K562 (cell line): Measurements from ENCODE around the gene ARAP1. TPM values are rescaled to one million over a fixed set of nuclear protein-coding genes. Genes with fewer than 3 reads are reported as not detected.
A peak's percentile ranks its signal among the peaks of the same experiment; 100 is the strongest.

Experiments
- ATF7 ChIP-seq: fragments of 450-650 bp; IDR thresholded peaks from 2 replicates; pipeline ENCODE4 v1.7.1; 2014; ENCODE audit warnings: mild to moderate bottlenecking, moderate library complexity
- CBX5 ChIP-seq: IDR thresholded peaks from 2 replicates; pipeline ENCODE4 v1.6.1; 2014; ENCODE audit warnings: low read depth, borderline replicate concordance
- CTBP1 ChIP-seq: fragments of 450-650 bp; IDR thresholded peaks from 2 replicates; pipeline ENCODE4 v1.6.1; 2016; ENCODE audit warnings: borderline replicate concordance
- GTF2E2 ChIP-seq: fragments of 200-800 bp; sonication (Bioruptor generic); IDR thresholded peaks from 2 replicates; pipeline ENCODE4 v1.6.1; 2016; ENCODE audit warnings: missing genetic modification characterization, missing compliant biosample characterization
- IRF2 ChIP-seq: sonication (generic); formaldehyde crosslinking; IDR thresholded peaks from 2 replicates; pipeline ENCODE4 v1.8.1; 2022; ENCODE audit warnings: mild to moderate bottlenecking, missing genetic modification reagents
- KLF10 ChIP-seq: fragments of 250-450 bp; sonication (Bioruptor Pico); IDR thresholded peaks from 2 replicates; pipeline ENCODE4 v1.6.1; 2021; ENCODE audit warnings: matching md5 sums
- TAF1 ChIP-seq: IDR thresholded peaks from 2 replicates; pipeline ENCODE4 v1.6.1; 2011; ENCODE audit warnings: mild to moderate bottlenecking, low read length, moderate library complexity; ENCODE audit not compliant: insufficient read depth, control insufficient read depth, severe bottlenecking; ENCODE audit errors: extremely low read depth
- ZNF197 ChIP-seq: fragments of 200-800 bp; sonication (Bioruptor generic); IDR thresholded peaks from 2 replicates; pipeline ENCODE4 v1.6.1; 2016; ENCODE audit warnings: low read depth, missing genetic modification characterization, missing compliant biosample characterization
- ZNF316 ChIP-seq: fragments of 450-650 bp; IDR thresholded peaks from 2 replicates; pipeline ENCODE4 v1.6.1; 2016
- ZNF740 ChIP-seq, 3 experiments: fragments of 200-800 bp in 1 of 3; sonication (Bioruptor generic) in 1 of 3; sonication (generic) in 1 of 3; formaldehyde crosslinking in 1 of 3; IDR thresholded peaks; 2 replicates each; pipeline versions ENCODE4 v1.6.1 to v1.8.0; 2016 to 2022; ENCODE audit warnings: mild to moderate bottlenecking in 2 of 3, missing compliant biosample characterization in 2 of 3, missing genetic modification characterization in 2 of 3, missing genetic modification reagents in 1 of 3
- polyA plus RNA-seq, 8 experiments: library from polyadenylated mRNA; depleted of rRNA in 4 of 8; stranded (reverse) in 5 of 8; unstranded in 3 of 8; fragments of >200 nt; fragmentation: Nextera tagmentation in 2 of 8; fragmentation: Illumina TruSeq in 1 of 8; extraction: Ambion mirVana in 2 of 8; extraction: Trizol in 1 of 8; gene quantifications; 2 replicates each; pipeline versions ENCODE4 v1.2.1 to v1.2.3, GENCODE V29; 2011 to 2014; ENCODE audit warnings: inconsistent platforms in 1 of 8, missing spikeins in 1 of 8
- total RNA-seq, 7 experiments: library from RNA; depleted of rRNA in 6 of 7; stranded (reverse); fragments of >200 nt in 6 of 7; fragmentation: Illumina TruSeq in 2 of 7; extraction: Trizol in 2 of 7; gene quantifications; 2 replicates each; pipeline versions ENCODE4 v1.2.1 to v1.2.3, GENCODE V29; 2011 to 2021; ENCODE audit warnings: low replicate concordance in 1 of 7
- TF ChIP-seq, protein P1 (sequence below): fragments of 250-450 bp; sonication (Bioruptor Pico); IDR thresholded peaks from 2 replicates; pipeline ENCODE4 v1.4.0; 2020; ENCODE audit warnings: mild to moderate bottlenecking
- TF ChIP-seq, protein P2 (sequence below): fragments of 250-450 bp; sonication (Bioruptor Pico); IDR thresholded peaks from 2 replicates; pipeline ENCODE4 v1.4.0; 2020; ENCODE audit warnings: mild to moderate bottlenecking, moderate library complexity, borderline replicate concordance
- TF ChIP-seq, protein P3 (sequence below): fragments of 250-450 bp; sonication (Bioruptor Pico); IDR thresholded peaks from 2 replicates; pipeline ENCODE4 v1.8.0; 2022; ENCODE audit warnings: moderate library complexity, mild to moderate bottlenecking, inconsistent platforms

Gene ARAP1
- total and polyA plus RNA-seq, 9 of the 15 experiments (the other 6 are each of a cell fraction or from before 2014, with no cell fraction given), result 0.23 to 67.0 (median 24.6) TPM

GRCh38 chr11:72787216-72788104 lies 35.3 kb upstream of the ARAP1 start (continued):
- TF ChIP-seq ZNF316 (no peak), KLF10 (no peak), CTBP1 (peak; percentile 60; the same call in 1 of the 2 replicates), TAF1 (peak; percentile 44), IRF2 (CRISPR knock-in tag) (no peak), ZNF740 (CRISPR knock-in tag; IDR thresholded peaks at IDR 0.05) (peak; percentile 78), ZNF740 (tag; IDR thresholded peaks at IDR 0.05) (peak in 1 of 2 experiments; percentile 56; a peak in 1 of 4 replicates), GTF2E2 (no peak), ATF7 (peak; percentile 29; the same call in 1 of the 2 replicates), CBX5 (no peak), ZNF197 (CRISPR knock-in tag) (no peak)
- TF ChIP-seq, protein P1, sequence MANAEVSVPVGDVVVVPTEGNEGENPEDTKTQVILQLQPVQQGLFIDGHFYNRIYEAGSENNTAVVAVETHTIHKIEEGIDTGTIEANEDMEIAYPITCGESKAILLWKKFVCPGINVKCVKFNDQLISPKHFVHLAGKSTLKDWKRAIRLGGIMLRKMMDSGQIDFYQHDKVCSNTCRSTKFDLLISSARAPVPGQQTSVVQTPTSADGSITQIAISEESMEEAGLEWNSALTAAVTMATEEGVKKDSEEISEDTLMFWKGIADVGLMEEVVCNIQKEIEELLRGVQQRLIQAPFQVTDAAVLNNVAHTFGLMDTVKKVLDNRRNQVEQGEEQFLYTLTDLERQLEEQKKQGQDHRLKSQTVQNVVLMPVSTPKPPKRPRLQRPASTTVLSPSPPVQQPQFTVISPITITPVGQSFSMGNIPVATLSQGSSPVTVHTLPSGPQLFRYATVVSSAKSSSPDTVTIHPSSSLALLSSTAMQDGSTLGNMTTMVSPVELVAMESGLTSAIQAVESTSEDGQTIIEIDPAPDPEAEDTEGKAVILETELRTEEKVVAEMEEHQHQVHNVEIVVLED (CRISPR knock-in tag), result no peak
- TF ChIP-seq, protein P2, sequence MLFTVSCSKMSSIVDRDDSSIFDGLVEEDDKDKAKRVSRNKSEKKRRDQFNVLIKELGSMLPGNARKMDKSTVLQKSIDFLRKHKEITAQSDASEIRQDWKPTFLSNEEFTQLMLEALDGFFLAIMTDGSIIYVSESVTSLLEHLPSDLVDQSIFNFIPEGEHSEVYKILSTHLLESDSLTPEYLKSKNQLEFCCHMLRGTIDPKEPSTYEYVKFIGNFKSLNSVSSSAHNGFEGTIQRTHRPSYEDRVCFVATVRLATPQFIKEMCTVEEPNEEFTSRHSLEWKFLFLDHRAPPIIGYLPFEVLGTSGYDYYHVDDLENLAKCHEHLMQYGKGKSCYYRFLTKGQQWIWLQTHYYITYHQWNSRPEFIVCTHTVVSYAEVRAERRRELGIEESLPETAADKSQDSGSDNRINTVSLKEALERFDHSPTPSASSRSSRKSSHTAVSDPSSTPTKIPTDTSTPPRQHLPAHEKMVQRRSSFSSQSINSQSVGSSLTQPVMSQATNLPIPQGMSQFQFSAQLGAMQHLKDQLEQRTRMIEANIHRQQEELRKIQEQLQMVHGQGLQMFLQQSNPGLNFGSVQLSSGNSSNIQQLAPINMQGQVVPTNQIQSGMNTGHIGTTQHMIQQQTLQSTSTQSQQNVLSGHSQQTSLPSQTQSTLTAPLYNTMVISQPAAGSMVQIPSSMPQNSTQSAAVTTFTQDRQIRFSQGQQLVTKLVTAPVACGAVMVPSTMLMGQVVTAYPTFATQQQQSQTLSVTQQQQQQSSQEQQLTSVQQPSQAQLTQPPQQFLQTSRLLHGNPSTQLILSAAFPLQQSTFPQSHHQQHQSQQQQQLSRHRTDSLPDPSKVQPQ (CRISPR knock-in tag), result no peak
- TF ChIP-seq, protein P3, sequence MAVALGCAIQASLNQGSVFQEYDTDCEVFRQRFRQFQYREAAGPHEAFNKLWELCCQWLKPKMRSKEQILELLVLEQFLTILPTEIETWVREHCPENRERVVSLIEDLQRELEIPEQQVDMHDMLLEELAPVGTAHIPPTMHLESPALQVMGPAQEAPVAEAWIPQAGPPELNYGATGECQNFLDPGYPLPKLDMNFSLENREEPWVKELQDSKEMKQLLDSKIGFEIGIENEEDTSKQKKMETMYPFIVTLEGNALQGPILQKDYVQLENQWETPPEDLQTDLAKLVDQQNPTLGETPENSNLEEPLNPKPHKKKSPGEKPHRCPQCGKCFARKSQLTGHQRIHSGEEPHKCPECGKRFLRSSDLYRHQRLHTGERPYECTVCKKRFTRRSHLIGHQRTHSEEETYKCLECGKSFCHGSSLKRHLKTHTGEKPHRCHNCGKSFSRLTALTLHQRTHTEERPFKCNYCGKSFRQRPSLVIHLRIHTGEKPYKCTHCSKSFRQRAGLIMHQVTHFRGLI, result no peak
